Esophagus squamous epithelium (tissue), 5 donors: ENCODE measurements around the gene PSMB8. TPM values are rescaled to one million over a fixed set of nuclear protein-coding genes. Genes with fewer than 3 reads are reported as not detected.
A peak's percentile ranks its signal among the peaks of the same experiment; 100 is the strongest.

Experiments
- DNase-seq: peaks from one replicate; lab custom pipeline; 2025; lab: John Stamatoyannopoulos, UW
- H3K27ac ChIP-seq, 4 donors: fragments of 200-600 bp; sonication (generic); one replicate each; pipeline ENCODE4 v1.5.1; 2016 to 2019; ENCODE audit warnings: mild to moderate bottlenecking in 1 of 4
- H3K27me3 ChIP-seq, 4 donors: fragments of 200-600 bp; sonication (generic); 1 replicate in 3 of 4; 2 replicates in 1 of 4; pipeline versions ENCODE4 v1.5.1 to v1.6.0; 2017 to 2021; ENCODE audit warnings: antibody characterized with exemption in 1 of 4
- H3K36me3 ChIP-seq, 3 donors: fragments of 200-600 bp; sonication (generic); one replicate each; pipeline ENCODE4 v1.5.1; 2016 to 2019
- H3K4me1 ChIP-seq, 3 donors: fragments of 200-600 bp; sonication (generic); one replicate each; pipeline ENCODE4 v1.5.1; 2017 to 2019
- H3K4me3 ChIP-seq, 4 donors: fragments of 200-600 bp; sonication (generic); 1 replicate in 3 of 4; 2 replicates in 1 of 4; pipeline ENCODE4 v1.5.1; 2016 to 2019; ENCODE audit warnings: mild to moderate bottlenecking in 2 of 4, moderate library complexity in 1 of 4
- H3K9me3 ChIP-seq, 3 donors: fragments of 200-600 bp; sonication (generic); one replicate each; pipeline ENCODE4 v1.5.1; 2016 to 2019
- POLR2A ChIP-seq, 4 donors: fragments of 450-650 bp; IDR thresholded peaks; one replicate each; pipeline ENCODE4 v1.6.1; 2017; ENCODE audit warnings: antibody characterized with exemption in 4 of 4, mild to moderate bottlenecking in 4 of 4, moderate library complexity in 3 of 4
- WGBS, 2 donors: methylation state at CpG; one replicate each; pipeline ENCODE4 v1.1.5; 2018; 5-methylcytosine and 5-hydroxymethylcytosine counted together
- intact Hi-C: fragments of 100-400 bp; cut with DNase I; formaldehyde crosslinking; loops from one replicate; pipeline ENCODE4 v1.15.0; 2022
- total RNA-seq, 4 donors: library from RNA; depleted of rRNA; stranded (reverse); fragments of >200 nt; gene quantifications; one replicate each; pipeline ENCODE4 v1.1.0, GENCODE V29; 2016
- TF ChIP-seq, protein P1 (sequence below), 6 experiments: fragments of 450-650 bp in 4 of 6; fragments of 200-600 bp in 2 of 6; sonication (generic) in 2 of 6; IDR thresholded peaks; one replicate each; pipeline ENCODE4 v1.5.1; 2016 to 2019; ENCODE audit warnings: antibody characterized with exemption in 6 of 6, mild to moderate bottlenecking in 4 of 6, moderate library complexity in 4 of 6
- donor health status: DM: yes; HTN: yes; CAD: no.

The PSMB8 gene
- total RNA-seq, 4 donors from 2014 or later: 21.6 to 135 (median 42.2) TPM

DNA sequence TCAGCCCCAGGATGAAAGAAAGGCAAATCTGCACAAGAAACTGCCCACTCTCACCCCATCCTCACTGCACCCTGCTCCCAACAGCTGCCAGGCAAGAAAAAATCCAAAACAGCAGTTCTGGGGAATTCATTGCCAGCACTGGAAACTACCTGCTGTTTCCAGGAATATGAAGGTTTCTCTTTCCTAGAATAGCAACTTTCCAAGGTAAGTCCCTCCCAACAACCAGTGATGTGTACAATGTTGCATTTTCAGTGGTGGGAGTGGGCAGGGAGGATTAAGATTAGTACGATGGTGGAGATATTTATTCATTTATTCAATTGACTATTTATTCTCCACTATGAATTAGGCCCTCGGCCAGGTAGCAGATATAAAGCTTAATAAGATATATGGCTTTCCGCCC is 16.8 kb downstream of the PSMB8 start:
- Histone ChIP-seq H3K9me3 (no peaks in the 10 kb centered on the region), H3K4me1 (peaks cover 0 to 2% (median 0%) of the 10 kb centered on the region in 3 donors), H3K4me3 (no peak overlapping the region), H3K27me3 (no peaks in the 10 kb centered on the region), H3K36me3 (peaks cover 19 to 48% (median 23%) of the 10 kb centered on the region in 3 donors), H3K27ac (no peak overlapping the region)
- 65 to 69% methylated on average over 3 of the region's 3 CpGs for WGBS, 2 donors
- no peak for DNase-seq
- intact Hi-C loops: no loop called here
- TF ChIP-seq, protein P1, sequence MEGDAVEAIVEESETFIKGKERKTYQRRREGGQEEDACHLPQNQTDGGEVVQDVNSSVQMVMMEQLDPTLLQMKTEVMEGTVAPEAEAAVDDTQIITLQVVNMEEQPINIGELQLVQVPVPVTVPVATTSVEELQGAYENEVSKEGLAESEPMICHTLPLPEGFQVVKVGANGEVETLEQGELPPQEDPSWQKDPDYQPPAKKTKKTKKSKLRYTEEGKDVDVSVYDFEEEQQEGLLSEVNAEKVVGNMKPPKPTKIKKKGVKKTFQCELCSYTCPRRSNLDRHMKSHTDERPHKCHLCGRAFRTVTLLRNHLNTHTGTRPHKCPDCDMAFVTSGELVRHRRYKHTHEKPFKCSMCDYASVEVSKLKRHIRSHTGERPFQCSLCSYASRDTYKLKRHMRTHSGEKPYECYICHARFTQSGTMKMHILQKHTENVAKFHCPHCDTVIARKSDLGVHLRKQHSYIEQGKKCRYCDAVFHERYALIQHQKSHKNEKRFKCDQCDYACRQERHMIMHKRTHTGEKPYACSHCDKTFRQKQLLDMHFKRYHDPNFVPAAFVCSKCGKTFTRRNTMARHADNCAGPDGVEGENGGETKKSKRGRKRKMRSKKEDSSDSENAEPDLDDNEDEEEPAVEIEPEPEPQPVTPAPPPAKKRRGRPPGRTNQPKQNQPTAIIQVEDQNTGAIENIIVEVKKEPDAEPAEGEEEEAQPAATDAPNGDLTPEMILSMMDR (IDR thresholded peaks at IDR 0.05): no peak
- TF ChIP-seq POLR2A (IDR thresholded peaks at IDR 0.05): no peak

DNA sequence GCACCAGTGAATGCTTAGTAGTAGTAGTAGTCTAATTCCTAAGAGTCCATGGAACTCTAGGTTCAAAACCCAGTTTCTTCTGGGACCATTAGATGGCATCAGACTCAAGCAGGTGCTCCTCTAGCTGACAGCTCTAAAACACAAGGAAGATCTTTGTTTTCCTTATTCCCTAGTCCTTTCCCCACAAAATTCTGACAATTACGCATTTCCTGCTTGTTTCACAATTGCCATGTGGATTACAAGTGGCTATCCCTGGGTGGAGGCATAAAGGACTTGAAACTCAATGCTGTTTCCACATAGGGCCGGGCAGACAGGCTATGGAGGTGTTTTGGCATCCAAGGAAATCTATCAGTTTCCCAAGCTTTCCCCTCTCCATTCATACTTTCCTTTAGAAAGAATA is 17.9 kb downstream of the PSMB8 start:
- no peak for TF ChIP-seq POLR2A (IDR thresholded peaks at IDR 0.05)
- TF ChIP-seq, protein P1 (IDR thresholded peaks at IDR 0.05): peak in 5 of 6 experiments; percentile 14 to 50 (median 30)
- no peaks in the 10 kb centered on the region for H3K9me3 ChIP-seq
- H3K4me1 ChIP-seq: peaks cover 0 to 2% (median 0%) of the 10 kb centered on the region in 3 donors
- 49 to 55% methylated on average over 2 of the region's 2 CpGs for WGBS, 2 donors
- H3K27me3 ChIP-seq: no peaks in the 10 kb centered on the region
- peak overlapping the region in 2 of 4 donors; percentile 2 to 31 for H3K27ac ChIP-seq
- H3K4me3 ChIP-seq: no peak overlapping the region
- peaks cover 14 to 37% (median 18%) of the 10 kb centered on the region in 3 donors for H3K36me3 ChIP-seq
- no peak for DNase-seq
- intact Hi-C loops: no loop called here

DNA sequence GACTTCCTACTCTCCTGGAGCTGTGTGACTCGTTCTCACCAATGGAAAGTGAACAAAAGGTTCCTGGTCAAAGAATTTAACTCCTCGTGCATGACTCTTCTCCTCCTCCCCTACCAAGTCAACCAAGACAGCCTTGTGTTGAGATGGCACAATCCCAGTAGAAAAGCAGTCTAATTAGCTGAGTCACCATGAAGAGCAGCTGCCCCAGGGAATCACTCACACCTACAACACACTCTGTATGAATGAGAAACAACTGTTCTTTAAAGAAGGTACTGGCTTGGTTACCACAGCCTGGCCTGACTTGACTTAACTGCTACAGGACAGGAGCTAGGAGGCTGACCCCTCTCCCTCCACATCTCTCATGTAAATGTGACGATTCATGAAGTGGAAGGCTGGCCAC is 24.1 kb downstream of the PSMB8 start:
- TF ChIP-seq, protein P1 (IDR thresholded peaks at IDR 0.05): no peak
- no peak for TF ChIP-seq POLR2A (IDR thresholded peaks at IDR 0.05)
- intact Hi-C loops: no loop called here
- WGBS, 2 donors: 19 to 53% methylated on average over 3 of the region's 3 CpGs

DNA sequence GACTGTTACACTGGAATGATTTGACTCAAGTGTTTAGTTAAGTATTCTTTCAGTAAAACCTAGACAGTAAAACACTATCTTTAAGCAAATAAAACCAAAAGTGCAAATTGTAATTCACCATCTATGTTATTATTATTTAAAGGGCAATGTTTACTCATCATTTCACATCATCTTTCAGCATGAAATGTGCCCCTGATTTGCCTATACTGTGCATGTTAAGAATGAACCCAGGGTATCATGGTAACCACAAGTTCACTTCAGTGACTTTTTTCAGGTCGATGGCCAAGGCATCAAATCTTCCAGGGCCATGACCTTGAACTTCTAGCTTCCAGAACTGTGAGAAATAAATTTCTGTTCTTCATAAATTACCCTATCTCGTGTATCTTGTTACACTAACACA is 25.0 kb downstream of the PSMB8 start:
- 80 to 87% methylated on average over 2 of the region's 2 CpGs for WGBS, 2 donors
- Histone ChIP-seq H3K27ac (peak overlapping the region in 3 of 4 donors; percentile 54 to 71 (median 63)), H3K4me3 (no peak overlapping the region), H3K36me3 (no peaks in the 10 kb centered on the region), H3K9me3 (no peaks in the 10 kb centered on the region), H3K4me1 (peaks cover 9 to 57% (median 11%) of the 10 kb centered on the region in 3 donors), H3K27me3 (no peaks in the 10 kb centered on the region)
- intact Hi-C loops: no loop called here
- no peak for DNase-seq
- TF ChIP-seq, protein P1 (IDR thresholded peaks at IDR 0.05): no peak
- TF ChIP-seq POLR2A (IDR thresholded peaks at IDR 0.05): no peak

More for the DNA sequence above, 24.1 kb downstream of the PSMB8 start:
- DNase-seq: no peak
- H3K36me3 ChIP-seq: no peaks in the 10 kb centered on the region
- H3K27me3 ChIP-seq: no peaks in the 10 kb centered on the region
- H3K4me3 ChIP-seq: no peak overlapping the region
- peaks cover 9 to 52% (median 11%) of the 10 kb centered on the region in 3 donors for H3K4me1 ChIP-seq
- H3K9me3 ChIP-seq: no peaks in the 10 kb centered on the region
- H3K27ac ChIP-seq: peak overlapping the region; percentile 54 to 71 (median 60)

- no peak for DNase-seq
- Histone ChIP-seq H3K9me3 (no peaks in the 10 kb centered on the region), H3K27me3 (no peaks in the 10 kb centered on the region), H3K4me1 (peaks cover 9 to 57% (median 11%) of the 10 kb centered on the region in 3 donors), H3K27ac (peak within 1 kb of the TSS; percentile 72 to 84 (median 83)), H3K36me3 (no peaks in the 10 kb centered on the region), H3K4me3 (peak within 1 kb of the TSS in 2 of 4 donors; percentile 15 to 43)
- intact Hi-C loops: no loop called here
- TF ChIP-seq, protein P1 (IDR thresholded peaks at IDR 0.05): no peak
- no peak for TF ChIP-seq POLR2A (IDR thresholded peaks at IDR 0.05)
- WGBS, 2 donors: 19 to 24% methylated on average over 2 to 3 of the region's 3 CpGs
Measured at GRCh38 chr6:32816746-32817204, 27.1 kb downstream of the PSMB8 start, which contains the start of gene HLA-DOB. TSS of gene HLA-DOB (minus strand) at chr6:32817002. CDS start at chr6:32816951, 51 bp downstream.
